Ovary (tissue), 9 donors: ENCODE data around the gene TET1. TPM values are rescaled to one million over a fixed set of nuclear protein-coding genes. Genes with fewer than 3 reads are reported as not detected.
"Not testable (repeated sequence)": the region's sequence is repeated elsewhere in the genome, so short reads cannot be mapped to it uniquely, and the experiment has no call there.

Source experiments
- DNase-seq, 5 donors: peaks; one replicate each; pipeline ENCODE4 v3.0.0-alpha.2; 2019 to 2020
- H3K27ac ChIP-seq, 2 donors: fragments of 200-600 bp; one replicate each; pipeline versions ENCODE4 v1.5.1 to v1.8.0; 2019 to 2022
- H3K27me3 ChIP-seq: fragments of 200-600 bp; one replicate; pipeline ENCODE4 v1.8.0; 2022
- H3K36me3 ChIP-seq: fragments of 200-600 bp; sonication (generic); one replicate; pipeline ENCODE4 v1.5.1; 2019
- H3K4me1 ChIP-seq: one replicate; pipeline ENCODE4 v1.8.1; 2013; ENCODE audit warnings: mild to moderate bottlenecking, moderate library complexity; ENCODE audit not compliant: insufficient read depth
- H3K4me3 ChIP-seq: fragments of 200-600 bp; sonication (generic); one replicate; pipeline ENCODE4 v1.5.1; 2017
- H3K9me3 ChIP-seq, 2 donors: fragments of 200-600 bp in 1 of 2; sonication (generic) in 1 of 2; one replicate each; pipeline versions ENCODE4 v1.5.1 to v1.8.1; 2013 to 2019; ENCODE audit warnings: mild to moderate bottlenecking in 1 of 2, moderate library complexity in 1 of 2
- EP300 ChIP-seq: sonication (generic); formaldehyde crosslinking; IDR thresholded peaks from one replicate; pipeline ENCODE4 v1.6.1; 2017; ENCODE audit warnings: antibody characterized with exemption
- POLR2A ChIP-seq: fragments of 450-650 bp; IDR thresholded peaks from one replicate; pipeline ENCODE4 v1.6.1; 2017; ENCODE audit warnings: antibody characterized with exemption, mild to moderate bottlenecking, moderate library complexity
- WGBS, 3 donors: extraction: QIAGEN DNeasy Blood & Tissue Kit in 1 of 3; methylation state at CpG; one replicate each; pipeline versions ENCODE4 v1.1.5 to v1.1.7; 2013 to 2017; 5-methylcytosine and 5-hydroxymethylcytosine counted together
- intact Hi-C, 4 donors: fragments of 100-400 bp; cut with DNase I; formaldehyde crosslinking; loops; one replicate each; pipeline versions ENCODE4 v1.11.0 to v1.15.1; 2022 to 2023
- polyA plus RNA-seq, 2 donors: library from polyadenylated mRNA; stranded (reverse); fragments of 200-250 nt in 1 of 2; fragments of 350-450 nt in 1 of 2; fragmentation: Illumina TruSeq in 1 of 2; extraction: RNeasy Lipid Tissue Mini Kit (QIAGEN cat#74804) in 1 of 2; gene quantifications; one replicate each; pipeline ENCODE4 v1.2.3, GENCODE V29; 2013 to 2014
- total RNA-seq, 7 donors: library from RNA; depleted of rRNA in 2 of 7; stranded (reverse); fragments of >200 nt in 2 of 7; fragmentation: NEBNext Ultra II Directional in 3 of 7; extraction: Animal tissue kit (Norgen Biotek cat#: 25700) in 3 of 7; gene quantifications; one replicate each; pipeline versions ENCODE4 v1.1.0 to v1.2.4, GENCODE V29; 2016 to 2023
- TF ChIP-seq, protein P1 (sequence below), 3 donors: fragments of 450-650 bp in 2 of 3; fragments of 200-600 bp in 1 of 3; IDR thresholded peaks; one replicate each; pipeline versions ENCODE4 v1.5.1 to v1.8.0; 2016 to 2022; ENCODE audit warnings: antibody characterized with exemption in 3 of 3, mild to moderate bottlenecking in 1 of 3
- donor health status: DM: no; HTN: no; CAD: no; lungs with moderate emphysema.
- donor health status: DM: no; HTN: no; CAD: no.
- donor health status: Bipolar disorder and iron deficiency.
- donor health status: DM: yes; HTN: yes; CAD: no.
- donor health status: DM: no; HTN: no; CAD: no.
- donor health status: DM: yes; HTN: yes; CAD: no.

TET1 gene
- total and polyA plus RNA-seq, 9 donors = 0.69 to 7.0 (median 5.3) TPM

DNA sequence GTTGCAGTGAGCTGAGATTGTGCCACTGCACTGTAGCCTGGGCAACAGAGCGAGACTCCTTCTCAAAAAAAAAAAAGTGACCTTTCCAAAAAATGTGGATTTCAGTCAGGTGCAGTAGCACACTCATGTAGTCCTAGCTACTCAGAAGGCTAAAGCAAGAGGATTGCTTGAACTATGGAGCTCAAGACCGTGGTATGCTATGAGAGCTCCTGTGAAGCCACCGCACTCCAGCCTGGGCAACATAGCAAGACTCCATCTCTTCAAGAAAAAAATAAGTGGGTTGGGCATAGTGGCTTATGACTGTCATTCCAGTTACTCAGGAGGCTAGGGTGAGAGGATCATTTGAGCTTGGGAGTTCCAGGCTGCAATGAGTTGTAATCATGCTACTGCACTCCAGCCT, 51.1 kb downstream of the TET1 start:
- TF ChIP-seq POLR2A (no peak), EP300 (no peak)
- TF ChIP-seq, protein P1, sequence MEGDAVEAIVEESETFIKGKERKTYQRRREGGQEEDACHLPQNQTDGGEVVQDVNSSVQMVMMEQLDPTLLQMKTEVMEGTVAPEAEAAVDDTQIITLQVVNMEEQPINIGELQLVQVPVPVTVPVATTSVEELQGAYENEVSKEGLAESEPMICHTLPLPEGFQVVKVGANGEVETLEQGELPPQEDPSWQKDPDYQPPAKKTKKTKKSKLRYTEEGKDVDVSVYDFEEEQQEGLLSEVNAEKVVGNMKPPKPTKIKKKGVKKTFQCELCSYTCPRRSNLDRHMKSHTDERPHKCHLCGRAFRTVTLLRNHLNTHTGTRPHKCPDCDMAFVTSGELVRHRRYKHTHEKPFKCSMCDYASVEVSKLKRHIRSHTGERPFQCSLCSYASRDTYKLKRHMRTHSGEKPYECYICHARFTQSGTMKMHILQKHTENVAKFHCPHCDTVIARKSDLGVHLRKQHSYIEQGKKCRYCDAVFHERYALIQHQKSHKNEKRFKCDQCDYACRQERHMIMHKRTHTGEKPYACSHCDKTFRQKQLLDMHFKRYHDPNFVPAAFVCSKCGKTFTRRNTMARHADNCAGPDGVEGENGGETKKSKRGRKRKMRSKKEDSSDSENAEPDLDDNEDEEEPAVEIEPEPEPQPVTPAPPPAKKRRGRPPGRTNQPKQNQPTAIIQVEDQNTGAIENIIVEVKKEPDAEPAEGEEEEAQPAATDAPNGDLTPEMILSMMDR (IDR thresholded peaks at IDR 0.05) = no peak
- intact Hi-C loops = no loop called here
- DNase-seq = no peak
- 79 to 95% (median 87%) methylated on average over 3 of the region's 3 CpGs for WGBS, 3 donors
- Histone ChIP-seq H3K9me3 (no peaks in the 10 kb centered on the region), H3K4me3 (no peak overlapping the region), H3K27me3 (no peaks in the 10 kb centered on the region), H3K27ac (no peak overlapping the region), H3K36me3 (no peaks in the 10 kb centered on the region), H3K4me1 (no peaks in the 10 kb centered on the region)

DNA sequence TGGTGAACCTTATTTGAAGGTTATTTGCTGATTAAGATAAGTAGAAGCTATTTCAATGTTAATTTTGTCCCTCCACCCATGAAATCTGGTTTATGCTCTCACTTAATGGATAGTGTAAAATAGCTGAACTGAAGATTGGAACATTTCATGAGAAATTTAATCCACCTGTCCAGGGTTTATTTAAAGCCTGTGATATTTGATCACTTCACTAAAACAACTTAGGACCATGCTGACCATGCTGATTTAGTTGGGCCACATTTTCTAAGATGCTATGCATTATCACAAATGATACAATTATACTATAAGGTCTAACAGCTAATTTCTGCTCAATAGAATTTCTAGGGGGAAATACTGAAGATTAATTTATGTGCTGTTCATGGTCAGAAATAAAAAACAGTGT, 53.8 kb downstream of the TET1 start:
- H3K4me3 ChIP-seq, H3K27me3 ChIP-seq, intact Hi-C loops, H3K27ac ChIP-seq, H3K4me1 ChIP-seq, DNase-seq, H3K36me3 ChIP-seq, H3K9me3 ChIP-seq: not testable (repeated sequence)

DNA sequence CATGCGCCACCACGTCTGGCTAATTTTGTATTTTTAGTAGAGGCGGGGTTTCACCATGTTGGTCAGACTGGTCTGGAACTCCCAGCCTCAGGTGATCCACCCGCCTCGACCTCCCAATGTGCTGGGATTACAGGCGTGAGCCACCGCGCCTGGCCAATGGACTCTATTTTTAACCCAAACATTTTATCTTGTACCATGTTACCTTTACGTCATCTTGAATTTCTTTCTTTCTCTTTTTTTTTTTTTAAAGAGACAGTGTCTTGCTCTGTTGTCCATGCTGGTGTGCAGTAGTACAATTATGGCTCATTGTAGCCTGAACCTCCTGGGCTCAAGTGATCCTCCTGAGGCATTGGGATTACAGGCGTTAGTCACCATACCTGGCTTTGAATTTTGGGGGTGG, 57.6 kb downstream of the TET1 start:
- H3K4me1 ChIP-seq, H3K27ac ChIP-seq, H3K36me3 ChIP-seq, H3K9me3 ChIP-seq, DNase-seq, H3K4me3 ChIP-seq, intact Hi-C loops, H3K27me3 ChIP-seq: not testable (repeated sequence)
- WGBS, 3 donors = 90 to 93% (median 90%) methylated on average over 10 of the region's 10 CpGs

DNA sequence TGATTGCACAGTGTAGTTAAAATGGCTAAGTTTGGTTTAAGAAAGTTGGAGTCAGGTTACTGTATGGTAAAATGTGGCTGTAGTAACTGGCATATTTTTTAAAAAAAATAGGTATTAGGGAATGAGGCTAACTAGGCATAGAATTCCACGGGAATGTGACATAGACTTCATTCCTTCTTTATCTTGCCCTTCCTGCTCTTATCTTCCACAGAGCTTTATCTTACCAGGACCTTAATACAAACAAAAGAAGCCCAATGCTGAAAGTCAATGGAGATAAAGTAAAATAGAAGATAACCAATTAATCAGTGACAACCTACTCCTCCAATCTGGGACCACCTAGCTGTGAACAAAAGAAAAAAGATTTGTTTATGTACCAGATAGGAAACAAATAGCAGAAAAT, 58.1 kb downstream of the TET1 start:
- intact Hi-C loops = no loop called here
- Histone ChIP-seq H3K4me1 (no peaks in the 10 kb centered on the region), H3K4me3 (no peak overlapping the region), H3K27ac (no peak overlapping the region), H3K27me3 (no peaks in the 10 kb centered on the region), H3K36me3 (no peaks in the 10 kb centered on the region), H3K9me3 (no peaks in the 10 kb centered on the region)
- WGBS, 3 donors = 0 to 44% (median 42%) methylated on average over 1 of the region's 1 CpG
- TF ChIP-seq POLR2A (no peak), EP300 (no peak)
- TF ChIP-seq, protein P1 (IDR thresholded peaks at IDR 0.05) = no peak
- DNase-seq = no peak

GRCh38 chr10:68619595-68619994, 59.5 kb downstream of the TET1 start:
- intact Hi-C loops = no loop called here
- TF ChIP-seq, protein P1 (IDR thresholded peaks at IDR 0.05) = no peak
- TF ChIP-seq EP300 (no peak), POLR2A (no peak)
- H3K27ac ChIP-seq = no peak overlapping the region
- no peaks in the 10 kb centered on the region for H3K4me1 ChIP-seq
- H3K27me3 ChIP-seq = no peaks in the 10 kb centered on the region
- WGBS, 3 donors = 95 to 97% (median 97%) methylated on average over 3 of the region's 3 CpGs
- no peaks in the 10 kb centered on the region for H3K9me3 ChIP-seq
- H3K4me3 ChIP-seq = no peak overlapping the region
- no peak for DNase-seq
- no peaks in the 10 kb centered on the region for H3K36me3 ChIP-seq
